ENCODE measurements around the gene FOXO1.

Gene FOXO1

DNA sequence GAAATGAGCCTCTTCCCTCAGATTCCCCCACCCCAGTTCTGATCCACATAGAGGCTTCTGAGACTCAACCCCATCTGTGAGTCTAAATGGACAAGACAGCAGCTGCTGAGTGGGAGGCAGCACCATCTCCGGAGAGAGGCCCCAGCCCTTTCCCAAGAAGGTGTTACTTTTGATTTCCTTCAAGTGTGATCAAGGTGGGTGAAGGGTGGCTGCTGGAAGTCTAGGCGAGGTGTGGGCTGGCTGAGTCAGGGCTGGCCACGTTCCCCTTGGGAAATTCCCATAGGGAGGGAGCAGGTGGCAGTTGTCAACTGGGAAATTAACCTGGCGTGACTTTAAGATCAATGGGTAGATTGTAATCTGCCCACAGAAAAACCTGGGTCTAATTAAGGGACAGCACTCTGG is 148.0 kb downstream of the FOXO1 start:
- Histone ChIP-seq H4K8ac (ENCODE audit: low read depth, low read length) (no peak overlapping the region), H3K18ac (ENCODE audit: low read length) (no peak overlapping the region), H3K4me1 (ENCODE audit: control insufficient read depth in 1 of 2, insufficient read depth in 2 of 2, low read length in 2 of 2) (no peaks in the 10 kb centered on the region), H3K27ac (ENCODE audit: low read depth, low read length) (no peak overlapping the region), H3K79me1 (ENCODE audit: low read length) (no peaks in the 10 kb centered on the region), H2BK12ac (ENCODE audit: low read length) (no peak overlapping the region), H3K4me3 (ENCODE audit: low read depth, low read length) (no peak overlapping the region), H4K91ac (ENCODE audit: low read depth, low read length) (no peak overlapping the region), H3K14ac (ENCODE audit: low read length) (no peak overlapping the region), H3K27me3 (ENCODE audit: insufficient read depth, low read length) (no peaks in the 10 kb centered on the region), H3K4ac (ENCODE audit: low read depth, low read length) (no peak overlapping the region), H3K4me2 (ENCODE audit: low read length) (no peak overlapping the region), H3K9ac (ENCODE audit: low read length) (no peak overlapping the region), H3K36me3 (ENCODE audit: control insufficient read depth in 1 of 2, insufficient read depth in 2 of 2, low read length in 2 of 2) (no peaks in the 10 kb centered on the region), H2BK5ac (ENCODE audit: low read depth, low read length, poor library complexity) (no peak overlapping the region), H2BK120ac (ENCODE audit: insufficient read depth, low read length, poor library complexity) (no peak overlapping the region), H2AK5ac (ENCODE audit: low read length) (no peak overlapping the region), H3K9me3 (ENCODE audit: insufficient read depth, low read depth, low read length) (no peaks in the 10 kb centered on the region), H3K23ac (ENCODE audit: low read length) (no peak overlapping the region), H4K12ac (ENCODE audit: low read depth, low read length) (no peak overlapping the region), H2AFZ (ENCODE audit: insufficient read depth, low read length, poor library complexity) (no peak overlapping the region), H3K79me2 (ENCODE audit: control insufficient read depth, insufficient read depth, low read length, poor library complexity) (no peaks in the 10 kb centered on the region)
- DNase-seq: peak in 1 of 2 donors; percentile 11
- WGBS (ENCODE audit: extremely low coverage, insufficient coverage, insufficient read length): no CpG with 5 or more reads among the region's 4 CpGs

DNA sequence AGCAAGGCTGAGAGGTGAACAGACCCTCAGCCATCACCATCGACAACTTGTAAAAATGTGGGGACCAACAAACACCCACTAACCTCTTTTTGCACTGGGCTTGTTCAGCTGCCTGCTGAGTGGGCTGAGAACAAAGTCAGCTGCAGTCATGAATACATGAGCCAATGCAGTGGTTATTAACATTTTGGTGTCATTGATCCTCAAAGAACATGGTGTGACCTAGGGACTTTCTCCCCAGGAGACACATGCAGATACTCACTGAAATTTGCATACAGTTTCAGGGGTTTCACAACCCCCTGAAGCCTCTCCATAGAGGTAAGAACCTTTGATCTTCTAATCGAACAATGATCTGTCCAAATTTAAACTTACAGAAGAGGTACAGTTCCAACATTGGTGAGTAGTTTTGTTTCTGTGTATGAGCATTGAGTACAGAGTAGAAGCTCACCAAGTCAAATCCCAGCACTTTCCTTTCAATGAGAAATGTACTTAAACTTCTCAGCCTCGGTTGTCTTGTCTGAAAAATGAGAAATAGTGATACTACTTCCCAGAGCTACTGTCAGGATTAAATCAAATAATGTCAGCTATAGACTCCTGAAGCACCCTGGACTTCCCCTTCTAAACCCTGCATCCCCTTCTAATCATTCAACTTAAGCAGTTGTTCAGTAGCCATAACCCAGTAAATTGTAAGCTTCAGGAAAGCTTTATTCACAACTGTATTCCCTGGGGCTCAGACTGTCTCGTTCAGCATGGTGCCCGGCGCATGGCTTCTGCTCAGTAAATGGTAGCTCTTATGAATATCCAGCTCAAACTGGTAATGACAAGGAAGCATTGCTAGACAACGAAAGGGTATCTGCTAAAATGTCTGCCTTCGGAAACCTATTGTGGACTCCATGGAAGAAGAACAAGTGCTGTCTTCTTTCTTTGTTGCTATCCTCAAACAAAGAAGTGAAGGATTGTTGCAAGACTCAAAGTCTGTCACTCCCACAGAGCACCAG is 148.7 kb downstream of the FOXO1 start:
- H3K14ac ChIP-seq (ENCODE audit: low read length): no peak overlapping the region
- H3K9me3 ChIP-seq (ENCODE audit: insufficient read depth, low read depth, low read length): no peaks in the 10 kb centered on the region
- WGBS (ENCODE audit: extremely low coverage, insufficient coverage, insufficient read length): no CpG with 5 or more reads among the region's 8 CpGs
- no peak overlapping the region for H3K18ac ChIP-seq (ENCODE audit: low read length)
- no peak overlapping the region for H4K12ac ChIP-seq (ENCODE audit: low read depth, low read length)
- H4K91ac ChIP-seq (ENCODE audit: low read depth, low read length): no peak overlapping the region
- no peak overlapping the region for H3K4ac ChIP-seq (ENCODE audit: low read depth, low read length)
- no peak overlapping the region for H2AFZ ChIP-seq (ENCODE audit: insufficient read depth, low read length, poor library complexity)
- no peak for DNase-seq
- H4K8ac ChIP-seq (ENCODE audit: low read depth, low read length): no peak overlapping the region
- no peak overlapping the region for H3K23ac ChIP-seq (ENCODE audit: low read length)
- H2AK5ac ChIP-seq (ENCODE audit: low read length): no peak overlapping the region
- H3K4me2 ChIP-seq (ENCODE audit: low read length): no peak overlapping the region
- no peak overlapping the region for H2BK120ac ChIP-seq (ENCODE audit: insufficient read depth, low read length, poor library complexity)
- H3K79me2 ChIP-seq (ENCODE audit: control insufficient read depth, insufficient read depth, low read length, poor library complexity): no peaks in the 10 kb centered on the region
- H2BK12ac ChIP-seq (ENCODE audit: low read length): no peak overlapping the region
- no peak overlapping the region for H3K4me3 ChIP-seq (ENCODE audit: low read depth, low read length)
- H3K27me3 ChIP-seq (ENCODE audit: insufficient read depth, low read length): no peaks in the 10 kb centered on the region
- H3K27ac ChIP-seq (ENCODE audit: low read depth, low read length): no peak overlapping the region
- H3K4me1 ChIP-seq (ENCODE audit: control insufficient read depth in 1 of 2, insufficient read depth in 2 of 2, low read length in 2 of 2): no peaks in the 10 kb centered on the region
- H3K9ac ChIP-seq (ENCODE audit: low read length): peak overlapping the region; percentile 0
- H2BK5ac ChIP-seq (ENCODE audit: low read depth, low read length, poor library complexity): no peak overlapping the region
- H3K36me3 ChIP-seq (ENCODE audit: control insufficient read depth in 1 of 2, insufficient read depth in 2 of 2, low read length in 2 of 2): no peaks in the 10 kb centered on the region
- no peaks in the 10 kb centered on the region for H3K79me1 ChIP-seq (ENCODE audit: low read length)

DNA sequence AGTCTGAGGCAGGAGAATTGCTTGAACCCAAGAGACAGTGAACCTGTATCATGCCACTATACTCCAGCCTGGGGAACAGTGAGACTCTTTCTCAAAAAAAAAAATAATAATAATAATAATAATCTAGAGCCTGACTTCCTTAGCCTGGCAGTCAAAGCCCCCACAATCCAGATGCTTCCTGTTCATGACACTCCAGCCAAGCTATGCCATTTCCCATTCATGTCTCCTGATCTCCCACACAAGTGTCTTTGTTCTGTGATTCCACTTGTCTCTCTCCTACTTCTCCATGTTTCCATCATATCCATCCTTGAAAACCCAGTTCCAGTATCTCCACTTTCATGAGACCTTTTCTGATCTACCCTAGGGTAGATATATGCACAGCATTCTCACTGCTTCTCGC is 150.7 kb downstream of the FOXO1 start:
- Histone ChIP-seq H3K36me3 (ENCODE audit: control insufficient read depth in 1 of 2, insufficient read depth in 2 of 2, low read length in 2 of 2) (no peaks in the 10 kb centered on the region), H2BK5ac (ENCODE audit: low read depth, low read length, poor library complexity) (no peak overlapping the region), H4K12ac (ENCODE audit: low read depth, low read length) (no peak overlapping the region), H3K18ac (ENCODE audit: low read length) (no peak overlapping the region), H4K8ac (ENCODE audit: low read depth, low read length) (no peak overlapping the region), H3K4me3 (ENCODE audit: low read depth, low read length) (no peak overlapping the region), H3K79me2 (ENCODE audit: control insufficient read depth, insufficient read depth, low read length, poor library complexity) (no peaks in the 10 kb centered on the region), H3K4me2 (ENCODE audit: low read length) (no peak overlapping the region), H3K4ac (ENCODE audit: low read depth, low read length) (no peak overlapping the region), H3K4me1 (ENCODE audit: control insufficient read depth in 1 of 2, insufficient read depth in 2 of 2, low read length in 2 of 2) (no peaks in the 10 kb centered on the region), H3K27ac (ENCODE audit: low read depth, low read length) (no peak overlapping the region), H3K27me3 (ENCODE audit: insufficient read depth, low read length) (no peaks in the 10 kb centered on the region), H2BK12ac (ENCODE audit: low read length) (no peak overlapping the region), H3K9me3 (ENCODE audit: insufficient read depth, low read depth, low read length) (no peaks in the 10 kb centered on the region), H3K14ac (ENCODE audit: low read length) (no peak overlapping the region), H3K23ac (ENCODE audit: low read length) (no peak overlapping the region), H2BK120ac (ENCODE audit: insufficient read depth, low read length, poor library complexity) (no peak overlapping the region), H2AFZ (ENCODE audit: insufficient read depth, low read length, poor library complexity) (no peak overlapping the region), H4K91ac (ENCODE audit: low read depth, low read length) (no peak overlapping the region), H3K79me1 (ENCODE audit: low read length) (no peaks in the 10 kb centered on the region), H2AK5ac (ENCODE audit: low read length) (no peak overlapping the region), H3K9ac (ENCODE audit: low read length) (no peak overlapping the region)
- DNase-seq: no peak
- no CpG with 5 or more reads among the region's 1 CpG for WGBS (ENCODE audit: extremely low coverage, insufficient coverage, insufficient read length)

DNA sequence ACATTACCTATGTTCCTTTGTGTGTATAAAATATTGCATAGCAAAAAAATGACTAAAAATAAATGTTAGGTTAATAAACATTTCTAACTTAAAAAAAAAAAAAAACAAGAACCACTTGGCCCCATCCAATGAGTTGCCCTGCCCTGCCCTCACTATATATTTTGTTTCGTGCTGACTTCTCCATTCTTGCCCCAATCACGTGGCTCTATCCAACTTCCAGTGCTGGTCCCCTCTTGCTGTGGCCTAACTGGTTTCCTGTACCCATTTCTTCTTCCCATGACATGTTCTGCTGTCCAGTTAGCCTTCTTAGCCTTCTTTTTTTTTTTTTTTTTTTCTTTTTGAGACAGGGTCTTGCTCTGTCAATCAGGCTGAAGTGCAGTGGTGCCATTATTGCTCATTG is 151.6 kb downstream of the FOXO1 start:
- no peak overlapping the region for H2AK5ac ChIP-seq (ENCODE audit: low read length)
- no peaks in the 10 kb centered on the region for H3K79me1 ChIP-seq (ENCODE audit: low read length)
- H3K23ac ChIP-seq (ENCODE audit: low read length): no peak overlapping the region
- no peak for DNase-seq
- H2BK120ac ChIP-seq (ENCODE audit: insufficient read depth, low read length, poor library complexity): no peak overlapping the region
- H3K14ac ChIP-seq (ENCODE audit: low read length): no peak overlapping the region
- H3K36me3 ChIP-seq (ENCODE audit: control insufficient read depth in 1 of 2, insufficient read depth in 2 of 2, low read length in 2 of 2): no peaks in the 10 kb centered on the region
- no peak overlapping the region for H2BK5ac ChIP-seq (ENCODE audit: low read depth, low read length, poor library complexity)
- H3K4me2 ChIP-seq (ENCODE audit: low read length): no peak overlapping the region
- H2BK12ac ChIP-seq (ENCODE audit: low read length): no peak overlapping the region
- no peak overlapping the region for H4K12ac ChIP-seq (ENCODE audit: low read depth, low read length)
- no peak overlapping the region for H4K91ac ChIP-seq (ENCODE audit: low read depth, low read length)
- H3K4ac ChIP-seq (ENCODE audit: low read depth, low read length): no peak overlapping the region
- H3K9ac ChIP-seq (ENCODE audit: low read length): no peak overlapping the region
- no peaks in the 10 kb centered on the region for H3K4me1 ChIP-seq (ENCODE audit: control insufficient read depth in 1 of 2, insufficient read depth in 2 of 2, low read length in 2 of 2)
- no peak overlapping the region for H2AFZ ChIP-seq (ENCODE audit: insufficient read depth, low read length, poor library complexity)
- no peak overlapping the region for H3K18ac ChIP-seq (ENCODE audit: low read length)
- H3K4me3 ChIP-seq (ENCODE audit: low read depth, low read length): no peak overlapping the region
- no peaks in the 10 kb centered on the region for H3K27me3 ChIP-seq (ENCODE audit: insufficient read depth, low read length)
- no peaks in the 10 kb centered on the region for H3K79me2 ChIP-seq (ENCODE audit: control insufficient read depth, insufficient read depth, low read length, poor library complexity)
- no CpG with 5 or more reads among the region's 2 CpGs for WGBS (ENCODE audit: extremely low coverage, insufficient coverage, insufficient read length)
- no peaks in the 10 kb centered on the region for H3K9me3 ChIP-seq (ENCODE audit: insufficient read depth, low read depth, low read length)
- H3K27ac ChIP-seq (ENCODE audit: low read depth, low read length): no peak overlapping the region
- no peak overlapping the region for H4K8ac ChIP-seq (ENCODE audit: low read depth, low read length)
